Epithelial cell of esophagus (primary cell): ENCODE measurements around the gene SYNE1.

Source experiments
- DNase-seq: peaks from one replicate; pipeline ENCODE4 v3.0.0; 2010; ENCODE audit warnings: low read depth
- H3K4me3 ChIP-seq: 2 replicates; pipeline ENCODE4 v1.5.1; 2011; ENCODE audit warnings: mild to moderate bottlenecking, low read length, control low read depth
- CTCF ChIP-seq: IDR thresholded peaks from 2 replicates; pipeline ENCODE4 v1.5.1; 2011; ENCODE audit warnings: low read depth, mild to moderate bottlenecking, low read length, control low read depth, inconsistent platforms; ENCODE audit not compliant: insufficient read depth; ENCODE audit errors: missing control alignments

Gene SYNE1

DNA sequence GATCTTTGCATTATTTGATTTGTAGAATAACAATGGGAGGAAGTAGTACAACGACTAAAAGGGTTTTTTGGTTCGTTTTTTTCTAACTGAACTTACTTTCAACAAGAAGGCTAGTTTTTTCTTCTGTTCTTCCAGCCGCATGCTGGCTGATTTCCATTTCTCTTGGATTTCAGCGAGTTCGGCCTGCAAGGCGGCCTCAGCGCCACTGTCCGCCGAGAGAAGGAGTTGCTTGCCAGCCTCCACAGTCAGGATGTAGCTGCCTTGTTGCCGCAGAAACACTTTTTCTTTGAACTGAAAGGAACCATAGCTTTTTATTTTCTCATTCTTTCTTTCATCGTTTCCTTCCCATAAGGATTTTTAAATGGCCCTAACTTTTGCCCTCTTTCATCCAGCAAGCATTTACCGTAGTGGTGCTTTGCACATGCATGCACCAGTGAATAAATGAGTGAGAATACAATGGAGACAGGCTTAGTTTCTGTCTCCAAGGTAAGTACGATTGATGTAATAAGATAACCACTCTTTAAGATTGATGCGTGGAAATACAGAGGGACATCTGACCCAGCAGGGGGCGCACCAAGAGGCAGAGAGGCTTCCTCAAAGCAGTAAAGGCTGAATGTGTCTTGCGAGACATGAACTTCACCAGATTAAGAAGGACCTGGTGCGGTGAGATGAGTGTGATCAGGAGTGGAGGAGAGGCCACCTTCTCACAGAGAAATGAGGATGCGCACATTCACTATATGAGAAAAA is 430.9 kb downstream of the SYNE1 start:
- no peak overlapping the region for H3K4me3 ChIP-seq
- peak; percentile 30 for DNase-seq
- TF ChIP-seq CTCF = peak; percentile 41

- no peak for DNase-seq
- no peak for TF ChIP-seq CTCF
- no peak overlapping the region for H3K4me3 ChIP-seq
Observed at GRCh38 chr6:152204591-152204990, 432.6 kb downstream of the SYNE1 start.

DNA sequence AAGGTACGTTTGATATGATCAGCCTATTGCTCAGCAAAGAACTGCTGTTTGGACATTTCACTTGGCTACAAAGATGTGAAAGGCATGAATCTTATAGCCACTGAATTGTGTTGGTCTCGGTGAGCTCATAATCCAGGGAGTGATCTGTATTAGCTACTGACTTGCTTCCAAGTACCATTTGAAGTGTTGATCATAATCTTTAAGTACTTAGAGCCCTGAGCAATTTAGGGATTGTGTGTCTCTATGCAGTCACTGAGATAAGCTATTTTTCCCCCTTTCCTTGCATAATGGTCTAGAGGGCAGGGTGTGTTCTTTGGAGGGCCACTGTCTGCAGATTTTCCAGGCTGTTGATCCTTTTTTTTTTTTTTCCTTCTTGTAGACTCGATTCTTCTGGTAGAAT is 436.0 kb downstream of the SYNE1 start:
- no peak for TF ChIP-seq CTCF
- DNase-seq = no peak
- H3K4me3 ChIP-seq = no peak overlapping the region

GRCh38 chr6:152195896-152196295 is 441.3 kb downstream of the SYNE1 start:
- TF ChIP-seq CTCF = no peak
- DNase-seq = no peak
- no peak overlapping the region for H3K4me3 ChIP-seq

DNA sequence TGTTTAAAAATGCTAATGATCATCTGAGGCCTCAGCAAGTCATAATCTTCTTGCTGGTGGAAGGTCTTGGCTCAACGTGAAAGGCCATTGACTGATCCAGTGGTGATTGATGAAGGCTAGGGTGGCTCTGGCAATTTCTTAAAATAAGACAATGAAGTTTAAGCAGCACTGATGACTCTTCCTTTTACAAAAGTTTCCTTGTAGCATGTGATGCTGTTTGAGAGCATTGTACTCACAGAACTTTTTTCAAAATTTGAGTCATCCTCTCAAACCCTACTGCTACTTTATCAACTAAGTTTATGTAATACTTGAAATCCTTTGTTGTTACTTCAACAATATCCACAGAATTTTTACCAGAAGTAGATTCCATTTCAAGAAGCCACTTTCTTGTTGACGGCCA is 447.4 kb downstream of the SYNE1 start:
- no peak overlapping the region for H3K4me3 ChIP-seq
- no peak for TF ChIP-seq CTCF
- DNase-seq = peak; percentile 47

DNA sequence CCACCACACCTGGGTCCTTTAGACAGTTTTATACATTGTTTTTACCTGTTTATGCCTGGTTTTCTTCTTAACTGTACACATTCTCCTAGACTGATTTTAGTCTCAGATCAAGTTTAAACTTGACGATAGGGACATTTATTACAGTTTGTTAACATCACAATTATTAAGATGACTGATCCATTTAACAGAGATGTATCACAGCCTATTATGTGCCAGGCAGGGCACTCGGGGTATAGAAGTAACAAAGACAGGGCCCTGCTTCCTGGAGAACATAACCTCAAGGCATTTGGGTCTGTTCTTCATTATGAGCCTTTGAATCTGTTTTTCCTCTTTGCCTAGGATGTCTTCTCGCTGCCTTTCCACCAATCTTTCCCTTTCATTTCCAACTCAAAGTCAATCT is 449.2 kb downstream of the SYNE1 start:
- H3K4me3 ChIP-seq = no peak overlapping the region
- no peak for TF ChIP-seq CTCF

DNA sequence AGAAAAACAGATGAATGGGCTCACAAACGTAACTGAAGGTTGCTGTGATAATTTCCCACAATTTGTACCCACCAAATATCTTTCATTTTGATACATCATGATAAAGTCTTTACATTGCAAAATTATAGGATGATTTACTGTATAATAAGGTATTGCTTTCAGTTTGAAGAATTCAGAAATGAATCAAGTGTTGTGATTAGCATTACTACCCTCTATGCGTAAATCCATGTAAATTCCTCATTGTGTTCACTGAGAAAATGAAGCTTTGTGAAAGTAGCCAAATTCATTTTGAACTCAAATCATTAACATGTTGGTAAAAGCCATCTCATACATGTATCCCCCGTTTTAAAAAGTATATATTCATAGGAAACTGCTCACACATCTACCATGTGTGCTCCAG is 450.3 kb downstream of the SYNE1 start:
- DNase-seq = no peak
- TF ChIP-seq CTCF = no peak
- no peak overlapping the region for H3K4me3 ChIP-seq

More for the DNA sequence above, 449.2 kb downstream of the SYNE1 start:
- DNase-seq = no peak
